ENCODE measurements around the gene FRMD4B.
A peak's percentile ranks its signal among the peaks of the same experiment; 100 is the strongest.

The FRMD4B gene

GRCh38 chr3:69390771-69391170 is 4.9 kb upstream of the FRMD4B start:
- no peak overlapping the region for H3K4me3 ChIP-seq (ENCODE audit: low read depth, low read length)
- no peak for TF ChIP-seq CTCF (IDR thresholded peaks at IDR 0.05; ENCODE audit: borderline replicate concordance, insufficient read depth, low read depth, low read length)

DNA sequence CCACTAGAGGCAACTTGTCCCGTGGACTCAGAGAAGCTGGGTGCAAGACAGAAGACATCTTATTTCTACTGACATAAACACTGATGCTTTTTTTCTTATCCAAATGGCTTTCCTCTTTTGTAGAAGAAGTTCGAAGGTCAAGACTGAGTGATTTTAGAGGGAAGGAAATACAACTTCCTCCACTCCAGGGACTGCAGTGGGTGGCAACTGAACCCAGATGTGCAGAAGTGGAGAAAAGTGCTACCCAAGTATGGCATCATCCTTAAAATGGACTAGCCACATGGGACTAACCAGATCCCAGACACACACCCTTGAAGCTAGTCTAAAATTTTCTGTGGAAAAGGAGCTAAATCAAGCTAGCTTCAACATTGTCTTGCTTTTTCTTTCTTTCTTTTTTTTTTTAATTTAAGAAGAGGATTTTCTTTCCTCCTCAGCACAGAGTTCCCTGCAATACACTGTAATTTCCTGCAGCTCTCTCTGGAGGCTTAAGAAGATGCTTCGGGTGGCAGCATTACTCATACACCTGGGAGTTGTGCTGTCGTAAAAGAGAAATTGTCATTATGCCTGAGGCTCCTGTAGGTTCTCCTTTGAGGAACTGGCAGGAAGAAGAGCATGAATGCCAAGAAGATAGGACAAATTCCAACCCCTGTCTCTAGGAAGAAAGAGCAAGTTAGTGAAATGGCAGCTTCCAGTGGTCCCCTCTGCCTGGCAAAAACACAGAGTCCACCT is 3.8 kb upstream of the FRMD4B start:
- TF ChIP-seq CTCF (IDR thresholded peaks at IDR 0.05; ENCODE audit: borderline replicate concordance, insufficient read depth, low read depth, low read length), result no peak
- no peak overlapping the region for H3K4me3 ChIP-seq (ENCODE audit: low read depth, low read length)

DNA sequence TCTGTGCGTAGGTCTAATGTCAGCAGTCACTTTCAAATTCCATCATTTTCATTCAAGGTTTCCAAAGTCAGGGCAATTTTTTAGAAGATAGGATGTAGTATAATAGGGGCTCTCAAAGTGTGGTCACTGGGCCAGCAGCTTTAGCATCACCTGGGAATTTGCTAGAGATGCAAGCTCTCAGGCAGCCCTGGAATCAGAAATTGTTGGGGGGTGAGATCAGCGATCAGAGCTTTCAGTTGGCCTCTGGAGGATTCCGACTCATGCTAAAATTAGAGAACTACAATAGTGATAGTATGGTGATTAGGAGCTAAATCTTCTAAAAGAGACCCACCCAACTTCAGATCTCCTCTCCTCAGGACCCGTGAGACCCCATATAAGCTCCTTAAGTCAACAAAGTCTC is 2.4 kb upstream of the FRMD4B start:
- no peak for TF ChIP-seq CTCF (IDR thresholded peaks at IDR 0.05; ENCODE audit: borderline replicate concordance, insufficient read depth, low read depth, low read length)
- no peak overlapping the region for H3K4me3 ChIP-seq (ENCODE audit: low read depth, low read length)

DNA sequence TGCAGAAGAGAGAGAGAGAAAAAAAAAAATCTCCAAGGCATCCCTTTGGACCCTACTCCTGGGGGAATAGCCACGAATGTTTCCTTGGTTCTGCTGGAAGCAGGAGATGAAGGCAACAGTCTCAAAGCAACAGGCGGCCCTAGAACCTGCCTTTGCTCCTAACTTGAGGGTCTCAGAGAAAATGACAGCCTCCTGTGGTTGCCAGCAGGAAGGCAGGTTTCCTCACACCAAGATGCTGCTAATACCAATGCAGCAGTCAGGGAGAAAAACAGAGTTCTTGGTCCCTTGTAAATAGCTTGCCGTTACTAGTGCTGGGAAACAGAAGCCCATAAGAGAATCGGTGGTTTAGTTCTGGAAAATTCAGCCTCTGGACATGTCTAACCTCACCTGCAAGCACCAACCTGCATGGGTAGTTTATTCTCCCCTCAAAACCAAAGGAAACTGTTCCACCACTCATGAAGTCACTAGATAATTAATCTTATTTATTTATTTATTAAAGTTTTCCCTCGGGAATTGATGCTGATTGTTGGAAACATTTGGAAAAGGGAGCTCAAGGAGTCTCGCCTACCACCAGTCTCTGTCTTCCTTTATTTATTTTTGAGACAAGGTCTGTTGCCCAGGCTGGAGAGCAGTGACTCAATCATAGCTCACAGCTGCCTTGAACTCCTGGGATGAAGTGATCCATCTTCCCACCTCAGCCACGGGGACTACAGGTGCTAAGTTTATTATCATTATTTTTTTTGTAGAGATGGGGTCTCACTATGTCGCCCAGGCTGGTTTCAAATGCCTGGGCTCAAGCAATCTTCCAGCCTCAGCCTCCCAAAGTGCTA is 883 bp upstream of the FRMD4B start:
- H3K4me3 ChIP-seq (ENCODE audit: low read depth, low read length), result peak overlapping the region; percentile 88
- peak; percentile 13; the same call in 1 of the 2 replicates for TF ChIP-seq CTCF (IDR thresholded peaks at IDR 0.05; ENCODE audit: borderline replicate concordance, insufficient read depth, low read depth, low read length)

- H3K4me3 ChIP-seq (ENCODE audit: low read depth, low read length), result peak overlapping the region; percentile 88
- no peak for TF ChIP-seq CTCF (IDR thresholded peaks at IDR 0.05; ENCODE audit: borderline replicate concordance, insufficient read depth, low read depth, low read length)
Observed at GRCh38 chr3:69385123-69385722, 665 bp downstream of the FRMD4B start.

- no peak for TF ChIP-seq CTCF (IDR thresholded peaks at IDR 0.05; ENCODE audit: borderline replicate concordance, insufficient read depth, low read depth, low read length)
- H3K4me3 ChIP-seq (ENCODE audit: low read depth, low read length), result no peak overlapping the region
Observed at GRCh38 chr3:69384326-69384725, 1.6 kb downstream of the FRMD4B start.

Data from GM12875 (cell line).